B cell (primary cell): ENCODE measurements around the gene AADAC. TPM values are rescaled to one million over a fixed set of nuclear protein-coding genes. Genes with fewer than 3 reads are reported as not detected.
"Not testable (repeated sequence)": the region's sequence is repeated elsewhere in the genome, so short reads cannot be mapped to it uniquely, and the experiment has no call there.

Source experiments
- ATAC-seq: fragments of 200-7000 bp; cut with Tn5 transposase; one replicate; pipeline ENCODE4 v1.10.0; 2021; ENCODE audit warnings: low read depth, mild to moderate bottlenecking, moderate number of reproducible peaks, moderate library complexity
- CTCF ChIA-PET: fragments of 350-600 bp; sonication (Branson Sonifier 250); formaldehyde crosslinking; loops from one replicate; lab custom pipeline; 2021; ENCODE audit warnings: antibody characterized with exemption, inconsistent platforms; lab: Charles Lee
- POLR2A ChIA-PET: fragments of 350-600 bp; sonication (Branson Sonifier 250); formaldehyde crosslinking; loops from one replicate; lab custom pipeline; 2021; ENCODE audit warnings: antibody characterized with exemption; lab: Charles Lee
- DNase-seq: peaks from one replicate; pipeline ENCODE4 v3.0.0; 2013
- H2AFZ ChIP-seq: 2 replicates; pipeline ENCODE4 v1.6.1; 2012; ENCODE audit warnings: mild to moderate bottlenecking, low read depth, low read length; ENCODE audit not compliant: insufficient read depth, poor library complexity, severe bottlenecking
- H3K27ac ChIP-seq, 2 donors: 1 replicate in 1 of 2; 2 replicates in 1 of 2; pipeline ENCODE4 v1.5.1; 2012 to 2013; ENCODE audit warnings: low read length in 2 of 2, mild to moderate bottlenecking in 2 of 2, moderate library complexity in 1 of 2
- H3K27me3 ChIP-seq, 4 experiments: fragments of 200-600 bp in 1 of 4; sonication (generic) in 1 of 4; replicated peaks in 1 of 4; 1 replicate in 2 of 4; 2 replicates in 2 of 4; pipeline versions ENCODE4 v1.6.1 to v1.7.0; 2013 to 2016; ENCODE audit warnings: low read length in 3 of 4, mild to moderate bottlenecking in 2 of 4, mixed read lengths in 1 of 4, moderate library complexity in 1 of 4; ENCODE audit not compliant: insufficient read depth in 4 of 4, control insufficient read depth in 3 of 4; ENCODE audit errors: control extremely low read depth in 1 of 4
- H3K36me3 ChIP-seq, 2 experiments: replicated peaks in 1 of 2; 1 replicate in 1 of 2; 2 replicates in 1 of 2; pipeline versions ENCODE4 v1.6.1 to v1.7.1; 2013; ENCODE audit warnings: low read length in 1 of 2; ENCODE audit not compliant: insufficient read depth in 2 of 2, control insufficient read depth in 1 of 2; ENCODE audit errors: control extremely low read depth in 1 of 2, extremely low read depth in 1 of 2
- H3K4me1 ChIP-seq, 2 donors: fragments of 200-600 bp in 1 of 2; sonication (generic) in 1 of 2; 1 replicate in 1 of 2; 2 replicates in 1 of 2; pipeline versions ENCODE4 v1.5.1 to v1.6.1; 2013 to 2017; ENCODE audit warnings: low read length in 2 of 2; ENCODE audit not compliant: control insufficient read depth in 2 of 2, insufficient read depth in 2 of 2
- H3K4me2 ChIP-seq: replicated peaks from 2 replicates; pipeline ENCODE3; 2012; ENCODE audit warnings: mild to moderate bottlenecking, low read depth, low read length; ENCODE audit not compliant: poor library complexity, severe bottlenecking
- H3K4me3 ChIP-seq, 5 experiments: fragments of 200-600 bp in 1 of 5; sonication (generic) in 1 of 5; 1 replicate in 3 of 5; 2 replicates in 2 of 5; pipeline versions ENCODE4 v1.5.1 to v1.7.0; 2011 to 2016; ENCODE audit warnings: low read length in 4 of 5, mild to moderate bottlenecking in 4 of 5, low read depth in 2 of 5, control low read depth in 1 of 5, moderate library complexity in 1 of 5; ENCODE audit not compliant: insufficient read depth in 1 of 5; ENCODE audit errors: control extremely low read depth in 1 of 5, extremely low read depth in 1 of 5
- H3K79me2 ChIP-seq: fragments of 200-600 bp; sonication (generic); one replicate; pipeline ENCODE4 v1.6.0; 2016; ENCODE audit warnings: low read length; ENCODE audit not compliant: control insufficient read depth, insufficient read depth
- H3K9ac ChIP-seq: fragments of 200-600 bp; sonication (generic); 2 replicates; pipeline ENCODE4 v1.6.1; 2017; ENCODE audit warnings: mild to moderate bottlenecking, low read length, moderate library complexity
- H3K9me3 ChIP-seq, 3 donors: one replicate each; pipeline versions ENCODE4 v1.6.1 to v1.7.1; 2013; ENCODE audit warnings: low read length in 2 of 3; ENCODE audit not compliant: control insufficient read depth in 2 of 3, insufficient read depth in 1 of 3; ENCODE audit errors: control extremely low read depth in 1 of 3
- H4K20me1 ChIP-seq: 2 replicates; pipeline ENCODE4 v1.6.0; 2012; ENCODE audit warnings: mild to moderate bottlenecking, low read length; ENCODE audit not compliant: insufficient read depth, control insufficient read depth, poor library complexity, severe bottlenecking
- H3K27ac Mint-ChIP-seq: one replicate; pipeline ENCODE4 v1.8.0; 2021; ENCODE audit warnings: mixed read lengths
- H3K27me3 Mint-ChIP-seq: one replicate; pipeline ENCODE4 v1.8.0; 2021; ENCODE audit warnings: mixed read lengths
- H3K4me1 Mint-ChIP-seq: one replicate; pipeline ENCODE4 v1.8.0; 2021; ENCODE audit warnings: mixed read lengths
- H3K4me3 Mint-ChIP-seq: one replicate; pipeline ENCODE4 v1.8.0; 2021; ENCODE audit warnings: mixed read lengths
- H3K9me3 Mint-ChIP-seq: one replicate; pipeline ENCODE4 v1.8.0; 2022; ENCODE audit warnings: mixed read lengths; ENCODE audit not compliant: insufficient read depth
- EZH2 ChIP-seq: IDR thresholded peaks from 2 replicates; pipeline ENCODE4 v1.6.1; 2012; ENCODE audit warnings: borderline replicate concordance, low read depth, mild to moderate bottlenecking, moderate library complexity, low read length; ENCODE audit not compliant: insufficient read depth, poor library complexity, severe bottlenecking
- WGBS: methylation state at CpG from one replicate; pipeline ENCODE4 v1.1.5; 2013; ENCODE audit warnings: missing lambda C conversion rate; ENCODE audit not compliant: insufficient coverage; 5-methylcytosine and 5-hydroxymethylcytosine counted together
- intact Hi-C: fragments of 100-400 bp; cut with micrococcal nuclease; formaldehyde crosslinking; loops from one replicate; pipeline ENCODE4 v1.10.0; 2022
- polyA plus RNA-seq: library from polyadenylated mRNA; depleted of rRNA; stranded (reverse); fragments of >200 nt; gene quantifications from 2 replicates; pipeline ENCODE4 v1.2.3, GENCODE V29; 2012
- total RNA-seq, 2 donors: library from RNA; stranded (reverse); fragments of 120-200 nt in 1 of 2; gene quantifications; 1 replicate in 1 of 2; 2 replicates in 1 of 2; pipeline versions ENCODE4 v1.2.3 to v1.2.4, GENCODE V29; 2013 to 2022
- TF ChIP-seq, protein P1 (sequence below): fragments of 200-600 bp; IDR thresholded peaks from one replicate; pipeline ENCODE4 v1.8.0; 2022; ENCODE audit warnings: antibody characterized with exemption, mild to moderate bottlenecking

The AADAC gene
- total and polyA plus RNA-seq, 2 donors (not counting 1 experiment from before 2014, with no cell fraction given) = not detected

DNA sequence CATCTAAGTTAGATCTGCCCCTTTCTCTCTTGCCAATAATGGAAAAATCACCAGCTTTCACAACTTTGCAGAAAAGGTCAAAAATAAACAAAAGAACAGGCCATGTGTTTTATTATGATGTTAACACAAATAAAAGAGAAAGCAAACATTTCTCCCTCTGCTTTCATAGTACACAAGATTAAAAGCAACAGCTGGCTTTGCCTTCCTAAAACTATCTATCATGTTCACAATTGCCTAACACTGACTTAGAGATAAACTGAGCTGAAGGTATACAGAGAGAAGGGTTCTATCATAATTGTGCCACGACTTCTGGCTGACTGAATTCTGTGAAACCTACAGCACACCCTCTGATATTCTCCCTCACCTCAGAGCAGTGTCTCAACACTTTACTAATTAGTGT, 29.4 kb downstream of the AADAC start:
- ChIA-PET CTCF (no interaction called here), POLR2A (no interaction called here)
- peaks cover 3% of the 10 kb centered on the region for H3K4me1 Mint-ChIP-seq
- H3K4me3 ChIP-seq = no peak overlapping the region
- H3K4me1 ChIP-seq = no peaks in the 10 kb centered on the region
- no peak overlapping the region for H3K4me2 ChIP-seq
- no peak overlapping the region for H3K4me3 Mint-ChIP-seq
- no peaks in the 10 kb centered on the region for H3K79me2 ChIP-seq
- no CpG with 5 or more reads among the region's 1 CpG for WGBS
- peaks cover 5% of the 10 kb centered on the region for H3K27me3 Mint-ChIP-seq
- no peak overlapping the region for H3K27ac ChIP-seq
- no peak overlapping the region for H3K9ac ChIP-seq
- no peaks in the 10 kb centered on the region for H3K36me3 ChIP-seq
- no peak for ATAC-seq
- H2AFZ ChIP-seq = no peak overlapping the region
- no peaks in the 10 kb centered on the region for H4K20me1 ChIP-seq
- no peak for DNase-seq
- no peaks in the 10 kb centered on the region for H3K27me3 ChIP-seq
- H3K27ac Mint-ChIP-seq = no peak overlapping the region
- no peaks in the 10 kb centered on the region for H3K9me3 ChIP-seq
- H3K9me3 Mint-ChIP-seq = no peaks in the 10 kb centered on the region
- intact Hi-C loops = no loop called here
- TF ChIP-seq, protein P1, sequence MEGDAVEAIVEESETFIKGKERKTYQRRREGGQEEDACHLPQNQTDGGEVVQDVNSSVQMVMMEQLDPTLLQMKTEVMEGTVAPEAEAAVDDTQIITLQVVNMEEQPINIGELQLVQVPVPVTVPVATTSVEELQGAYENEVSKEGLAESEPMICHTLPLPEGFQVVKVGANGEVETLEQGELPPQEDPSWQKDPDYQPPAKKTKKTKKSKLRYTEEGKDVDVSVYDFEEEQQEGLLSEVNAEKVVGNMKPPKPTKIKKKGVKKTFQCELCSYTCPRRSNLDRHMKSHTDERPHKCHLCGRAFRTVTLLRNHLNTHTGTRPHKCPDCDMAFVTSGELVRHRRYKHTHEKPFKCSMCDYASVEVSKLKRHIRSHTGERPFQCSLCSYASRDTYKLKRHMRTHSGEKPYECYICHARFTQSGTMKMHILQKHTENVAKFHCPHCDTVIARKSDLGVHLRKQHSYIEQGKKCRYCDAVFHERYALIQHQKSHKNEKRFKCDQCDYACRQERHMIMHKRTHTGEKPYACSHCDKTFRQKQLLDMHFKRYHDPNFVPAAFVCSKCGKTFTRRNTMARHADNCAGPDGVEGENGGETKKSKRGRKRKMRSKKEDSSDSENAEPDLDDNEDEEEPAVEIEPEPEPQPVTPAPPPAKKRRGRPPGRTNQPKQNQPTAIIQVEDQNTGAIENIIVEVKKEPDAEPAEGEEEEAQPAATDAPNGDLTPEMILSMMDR = no peak
- TF ChIP-seq EZH2 = no peak

DNA sequence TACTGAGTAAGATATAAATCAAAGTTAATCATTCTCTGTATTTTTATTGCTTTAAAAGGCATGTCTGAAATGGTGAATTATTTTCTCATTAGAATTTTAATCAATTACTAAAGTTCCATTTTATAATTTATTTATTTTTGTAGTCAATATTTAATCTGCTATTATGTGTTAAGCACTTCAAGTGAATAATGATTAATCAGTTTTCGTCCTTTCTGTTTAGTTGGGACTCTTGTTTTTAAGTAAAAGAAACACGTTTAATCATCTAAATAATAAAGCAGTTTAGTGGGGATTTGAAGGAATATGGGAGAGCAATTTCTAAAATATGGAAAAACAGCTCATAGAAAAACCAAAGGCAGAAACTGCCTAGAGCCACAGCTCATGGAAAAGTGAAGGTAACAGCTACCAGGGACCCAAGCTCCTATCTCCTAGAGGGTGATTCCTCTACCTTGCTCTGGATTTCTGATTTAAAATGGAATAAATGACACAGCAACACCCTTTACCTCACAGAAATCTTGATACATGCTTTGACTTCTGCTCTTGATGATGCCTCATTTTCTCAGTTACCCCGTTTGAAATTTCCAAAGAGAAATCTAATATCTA, 31.5 kb downstream of the AADAC start:
- Mint-ChIP-seq H3K9me3 (peaks cover 3% of the 10 kb centered on the region), H3K27me3 (peaks cover 7% of the 10 kb centered on the region), H3K27ac (no peak overlapping the region), H3K4me1 (no peaks in the 10 kb centered on the region), H3K4me3 (no peak overlapping the region)
- DNase-seq (no peak), ATAC-seq (no peak)
- H3K9me3 ChIP-seq = no peaks in the 10 kb centered on the region
- no peaks in the 10 kb centered on the region for H3K79me2 ChIP-seq
- intact Hi-C loops = no loop called here
- no CpG with 5 or more reads among the region's 3 CpGs for WGBS
- no peak overlapping the region for H3K9ac ChIP-seq
- POLR2A ChIA-PET = interaction anchor here (0.6 kb wide), 1 partner anchor 1059 kb away, joined by 5 read pairs; no protein-coding TSS in a partner anchor
- TF ChIP-seq, protein P1 = no peak
- TF ChIP-seq EZH2 = no peak
- H4K20me1 ChIP-seq = no peaks in the 10 kb centered on the region
- H3K36me3 ChIP-seq = no peaks in the 10 kb centered on the region
- H2AFZ ChIP-seq = no peak overlapping the region
- H3K27ac ChIP-seq = no peak overlapping the region
- H3K4me1 ChIP-seq = no peaks in the 10 kb centered on the region
- no peak overlapping the region for H3K4me2 ChIP-seq
- H3K4me3 ChIP-seq = no peak overlapping the region
- CTCF ChIA-PET = no interaction called here
- H3K27me3 ChIP-seq = no peaks in the 10 kb centered on the region

DNA sequence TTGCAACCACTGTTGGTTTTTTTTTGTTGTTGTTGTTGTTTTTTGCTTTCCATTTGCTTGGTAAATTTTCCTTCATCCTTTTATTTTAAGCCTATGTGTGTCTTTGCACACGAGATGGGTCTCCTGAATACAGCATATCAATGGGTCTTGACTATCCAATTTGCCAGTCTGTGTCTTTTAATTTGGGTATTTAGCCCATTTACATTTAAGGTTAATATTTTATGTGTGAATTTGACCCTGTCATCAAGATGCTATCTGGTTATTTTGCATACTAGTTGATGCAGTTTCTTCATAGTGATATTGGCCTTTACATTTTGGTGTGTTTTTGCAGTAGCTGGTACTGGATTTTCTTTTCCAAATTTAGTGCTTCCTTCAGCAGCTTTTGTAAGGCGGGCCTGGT, 36.1 kb downstream of the AADAC start:
- H3K4me3 ChIP-seq, H3K27ac ChIP-seq, H4K20me1 ChIP-seq, POLR2A ChIA-PET, H2AFZ ChIP-seq, H3K27me3 Mint-ChIP-seq, H3K4me2 ChIP-seq, H3K9me3 Mint-ChIP-seq, H3K4me1 ChIP-seq, intact Hi-C loops, H3K4me3 Mint-ChIP-seq, H3K9me3 ChIP-seq, ATAC-seq, DNase-seq, H3K9ac ChIP-seq, H3K36me3 ChIP-seq, H3K79me2 ChIP-seq, CTCF ChIA-PET, H3K4me1 Mint-ChIP-seq, H3K27me3 ChIP-seq, H3K27ac Mint-ChIP-seq: not testable (repeated sequence)
- no CpG with 5 or more reads among the region's 2 CpGs for WGBS
